HCT116 (cell line): ENCODE data around the gene MRFAP1. TPM values are rescaled to one million over a fixed set of nuclear protein-coding genes. Genes with fewer than 3 reads are reported as not detected.

ENCODE experiments used
- ATAC-seq: fragments of 200-7000 bp; cut with Tn5 transposase; 2 replicates; pipeline ENCODE4 v1.9.1; 2020; ENCODE audit warnings: mild to moderate bottlenecking, moderate library complexity
- BruUV-seq: library from RNA; stranded (reverse); fragments of 400-500 nt; replicated peaks from 2 replicates; lab custom pipeline; 2021; lab: Mats Ljungman, UMichigan
- CTCF ChIA-PET: fragments of 300-600 bp; sonication (Branson Sonifier 250); formaldehyde crosslinking; loops from one replicate; lab custom pipeline; 2021; ENCODE audit warnings: antibody characterized with exemption; lab: Charles Lee
- POLR2A ChIA-PET: fragments of 300-600, 350-600 bp; sonication (Branson Sonifier 250); formaldehyde crosslinking; loops from one replicate; lab custom pipeline; 2021; ENCODE audit warnings: antibody characterized with exemption; lab: Charles Lee
- RAD21 ChIA-PET, 2 experiments: fragments of 300-600 bp; sonication (Branson Sonifier 250); formaldehyde crosslinking; loops; one replicate each; lab custom pipeline; 2023; ENCODE audit warnings: low total read pairs in 2 of 2; ENCODE audit not compliant: uncharacterized antibody in 2 of 2, unreplicated experiment in 2 of 2, low non-redundant PET in 1 of 2; lab: Charles Lee
- DNase-seq: peaks from one replicate; pipeline ENCODE4 v3.0.0-alpha.2; 2010; ENCODE audit warnings: low read depth, low spot score
- H2AFZ ChIP-seq: fragments of 200-600 bp; shearing (Covaris generic), sonication (generic); 2 replicates; pipeline ENCODE4 v1.6.1; 2017; ENCODE audit warnings: low read depth, mixed run types, mixed read lengths, antibody characterized with exemption, low read length; ENCODE audit not compliant: poor library complexity, severe bottlenecking
- H3K27ac ChIP-seq: 2 replicates; pipeline ENCODE4 v1.5.1; 2012; ENCODE audit warnings: low read depth, low read length
- H3K27me3 ChIP-seq: fragments of 200-600 bp; sonication (generic); 2 replicates; pipeline ENCODE4 v1.6.1; 2016; ENCODE audit warnings: mixed run types, low read length, mixed read lengths; ENCODE audit not compliant: insufficient read depth
- H3K36me3 ChIP-seq, 2 experiments: fragments of 200-500 bp in 1 of 2; fragments of 200-600 bp in 1 of 2; sonication (Bioruptor generic) in 1 of 2; sonication (generic) in 1 of 2; 2 replicates each; pipeline versions ENCODE4 v1.5.1 to v1.6.1; 2014 to 2016; ENCODE audit warnings: low read length in 2 of 2, inconsistent platforms in 1 of 2, mixed read lengths in 1 of 2, mixed run types in 1 of 2; ENCODE audit not compliant: insufficient read depth in 2 of 2, control insufficient read depth in 1 of 2
- H3K4me1 ChIP-seq, 2 experiments: fragments of 200-600 bp in 1 of 2; sonication (generic) in 1 of 2; 2 replicates each; pipeline versions ENCODE4 v1.5.1 to v1.6.1; 2012 to 2017; ENCODE audit warnings: low read length in 2 of 2, inconsistent platforms in 1 of 2, mild to moderate bottlenecking in 1 of 2, mixed read lengths in 1 of 2, mixed run types in 1 of 2, moderate library complexity in 1 of 2; ENCODE audit not compliant: insufficient read depth in 2 of 2, control insufficient read depth in 1 of 2
- H3K4me2 ChIP-seq: fragments of 200-600 bp; sonication (generic); 2 replicates; pipeline ENCODE4 v1.6.1; 2017; ENCODE audit warnings: mixed run types, low read length, mixed read lengths
- H3K4me3 ChIP-seq, 2 experiments: fragments of 200-600 bp in 1 of 2; sonication (generic) in 1 of 2; replicated peaks in 1 of 2; 2 replicates each; pipeline ENCODE4 v1.5.1; 2011 to 2016; ENCODE audit warnings: low read length in 2 of 2, control low read depth in 1 of 2, low read depth in 1 of 2, mild to moderate bottlenecking in 1 of 2, mixed read lengths in 1 of 2, mixed run types in 1 of 2
- H3K79me2 ChIP-seq: fragments of 200-600 bp; sonication (generic); 2 replicates; pipeline ENCODE4 v1.6.1; 2017; ENCODE audit warnings: mild to moderate bottlenecking, mixed run types, low read length, moderate library complexity, mixed read lengths; ENCODE audit not compliant: insufficient read depth
- H3K9ac ChIP-seq: fragments of 200-600 bp; sonication (generic); 2 replicates; pipeline ENCODE4 v1.6.1; 2016; ENCODE audit warnings: low read length, mixed read lengths
- H3K9me2 ChIP-seq: fragments of 200-600 bp; sonication (generic), shearing (Covaris generic); 2 replicates; pipeline ENCODE4 v1.6.1; 2017; ENCODE audit warnings: mixed run types, mild to moderate bottlenecking, moderate library complexity; ENCODE audit not compliant: insufficient read depth
- H3K9me3 ChIP-seq, 2 experiments: fragments of 200-500 bp in 1 of 2; fragments of 200-600 bp in 1 of 2; sonication (Bioruptor generic) in 1 of 2; sonication (generic) in 1 of 2; 2 replicates each; pipeline ENCODE4 v1.6.1; 2014 to 2017; ENCODE audit warnings: low read length in 2 of 2, mixed read lengths in 2 of 2, inconsistent platforms in 1 of 2, low read depth in 1 of 2, mild to moderate bottlenecking in 1 of 2, mixed run types in 1 of 2, moderate library complexity in 1 of 2; ENCODE audit not compliant: control insufficient read depth in 1 of 2, insufficient read depth in 1 of 2
- H4K20me1 ChIP-seq: fragments of 200-600 bp; sonication (generic), shearing (Covaris generic); 2 replicates; pipeline ENCODE4 v1.6.1; 2017; ENCODE audit warnings: mixed run types, mild to moderate bottlenecking, moderate library complexity; ENCODE audit not compliant: insufficient read depth
- ATF3 ChIP-seq: IDR thresholded peaks from 2 replicates; pipeline ENCODE4 v1.6.1; 2012
- CBX3 ChIP-seq: IDR thresholded peaks from 2 replicates; pipeline ENCODE4 v1.6.1; 2012; ENCODE audit warnings: low read depth
- CTCF ChIP-seq, 3 experiments: fragments of 200-600 bp in 1 of 3; sonication (generic) in 1 of 3; IDR thresholded peaks in 2 of 3; conservative IDR thresholded peaks in 1 of 3; 2 replicates each; pipeline ENCODE4 v1.5.1; 2012 to 2017; ENCODE audit warnings: low read depth in 2 of 3, low read length in 2 of 3, antibody characterized with exemption in 1 of 3, borderline replicate concordance in 1 of 3, control low read depth in 1 of 3, mild to moderate bottlenecking in 1 of 3, mixed read lengths in 1 of 3, mixed run types in 1 of 3, moderate library complexity in 1 of 3; ENCODE audit not compliant: insufficient read depth in 1 of 3
- EZH2 ChIP-seq: fragments of 200-600 bp; sonication (generic); IDR thresholded peaks from 2 replicates; pipeline ENCODE4 v1.6.1; 2017; ENCODE audit warnings: antibody characterized with exemption, mixed run types
- EZH2phosphoT487 ChIP-seq: fragments of 200-600 bp; IDR thresholded peaks from 2 replicates; pipeline ENCODE4 v1.6.1; 2018; ENCODE audit warnings: antibody characterized with exemption, borderline replicate concordance
- FOSL1 ChIP-seq: IDR thresholded peaks from 2 replicates; pipeline ENCODE4 v1.6.1; 2012; ENCODE audit warnings: low read depth
- JUND ChIP-seq: IDR thresholded peaks from 2 replicates; pipeline ENCODE4 v1.6.1; 2012
- MAX ChIP-seq: IDR thresholded peaks from 2 replicates; pipeline ENCODE4 v1.6.1; 2012
- POLR2A ChIP-seq: IDR thresholded peaks from 2 replicates; pipeline ENCODE4 v1.7.0; 2011; ENCODE audit warnings: borderline replicate concordance; ENCODE audit not compliant: insufficient read depth, insufficient read length; ENCODE audit errors: extremely low read depth
- POLR2AphosphoS5 ChIP-seq: IDR thresholded peaks from 2 replicates; pipeline ENCODE4 v1.6.1; 2011; ENCODE audit warnings: mild to moderate bottlenecking, low read depth, low read length, moderate library complexity
- RAD21 ChIP-seq: IDR thresholded peaks from 2 replicates; pipeline ENCODE4 v1.6.1; 2012; ENCODE audit warnings: low read depth, mild to moderate bottlenecking
- REST ChIP-seq: IDR thresholded peaks from 2 replicates; pipeline ENCODE4 v1.6.1; 2012; ENCODE audit warnings: low read depth
- SIN3A ChIP-seq: IDR thresholded peaks from 2 replicates; pipeline ENCODE4 v1.6.1; 2012; ENCODE audit warnings: low read depth
- SP1 ChIP-seq: IDR thresholded peaks from 2 replicates; pipeline ENCODE4 v1.6.1; 2012; ENCODE audit warnings: low read depth
- SRF ChIP-seq: IDR thresholded peaks from 2 replicates; pipeline ENCODE4 v1.6.1; 2012; ENCODE audit warnings: low read depth
- YY1 ChIP-seq: IDR thresholded peaks from 2 replicates; pipeline ENCODE4 v1.6.1; 2011; ENCODE audit warnings: low read length, low read depth, moderate library complexity, mild to moderate bottlenecking; ENCODE audit not compliant: insufficient replicate concordance; ENCODE audit errors: extremely low read depth
- ZBTB33 ChIP-seq: IDR thresholded peaks from 2 replicates; pipeline ENCODE4 v1.6.1; 2011; ENCODE audit warnings: mild to moderate bottlenecking, low read length, moderate library complexity; ENCODE audit not compliant: insufficient replicate concordance; ENCODE audit errors: extremely low read depth
- intact Hi-C: fragments of 100-400 bp; cut with micrococcal nuclease; formaldehyde crosslinking; loops from 2 replicates; pipeline ENCODE4 v1.10.0; 2022
- total RNA-seq: library from RNA; stranded (reverse); gene quantifications from one replicate; pipeline ENCODE4 v1.2.1, GENCODE V29; 2021; ENCODE audit not compliant: unreplicated experiment

MRFAP1 gene
- total RNA-seq, 1 experiment from 2014 or later = 313 TPM

GRCh38 chr4:6619116-6619465, 21.4 kb upstream of the MRFAP1 start:
- no TSS peak for BruUV-seq
- Histone ChIP-seq H3K4me3 (no peak overlapping the region), H3K4me2 (no peak overlapping the region), H3K27me3 (no peaks in the 10 kb centered on the region), H3K9ac (no peak overlapping the region), H3K9me2 (no peaks in the 10 kb centered on the region), H4K20me1 (no peaks in the 10 kb centered on the region), H2AFZ (no peak overlapping the region), H3K79me2 (no peaks in the 10 kb centered on the region), H3K9me3 (no peaks in the 10 kb centered on the region), H3K4me1 (no peaks in the 10 kb centered on the region), H3K27ac (no peak overlapping the region), H3K36me3 (0 out of 4 replicates have a peak, but pooled peaks cover 0 to 3% of the 10 kb centered on the region in 2 experiments)
- CTCF ChIA-PET = no interaction called here
- POLR2A ChIA-PET = no interaction called here
- RAD21 ChIA-PET = no interaction called here
- ATAC-seq = no peak
- no peak for DNase-seq
- TF ChIP-seq EZH2phosphoT487 (no peak), MAX (no peak), RAD21 (no peak), ZBTB33 (no peak), ATF3 (no peak), SP1 (no peak), SRF (no peak), JUND (no peak), POLR2AphosphoS5 (no peak), CTCF (IDR thresholded peaks at IDR 0.05 in 2 of 3, conservative IDR thresholded peaks at IDR 0.05 in 1 of 3; ENCODE audit: borderline replicate concordance in 1 of 3, insufficient read depth in 1 of 3, low read depth in 2 of 3, low read length in 2 of 3) (no peak), REST (no peak), YY1 (no peak), EZH2 (no peak), POLR2A (no peak), FOSL1 (no peak), SIN3A (no peak), CBX3 (no peak)
- intact Hi-C loops = no loop called here
